GM18517 (cell line): Measurements from ENCODE around the gene CLTCL1.
"Not testable (repeated sequence)": the region's sequence is repeated elsewhere in the genome, so short reads cannot be mapped to it uniquely, and the experiment has no call there.

Experiments
- ATAC-seq: cut with Tn5 transposase; IDR thresholded peaks from one replicate; pipeline ENCODE4 v1.9.1; 2021; ENCODE audit warnings: mild to moderate bottlenecking, moderate library complexity; ENCODE audit not compliant: unreplicated experiment

Gene CLTCL1

GRCh38 chr22:19291218-19291579 is 320 bp downstream of the CLTCL1 start:
- no peak for ATAC-seq

GRCh38 chr22:19290400-19291217 is 910 bp downstream of the CLTCL1 start:
- no peak for ATAC-seq

- ATAC-seq = no peak
Measured at GRCh38 chr22:19289475-19290161, 1.9 kb downstream of the CLTCL1 start.

- no peak for ATAC-seq
Measured at GRCh38 chr22:19287889-19288288, 3.6 kb downstream of the CLTCL1 start.

GRCh38 chr22:19287076-19287707 is 4.3 kb downstream of the CLTCL1 start:
- no peak for ATAC-seq

GRCh38 chr22:19285831-19286230 is 5.7 kb downstream of the CLTCL1 start:
- ATAC-seq = no peak

- ATAC-seq = not testable (repeated sequence)
Measured at GRCh38 chr22:19279143-19279542, 12.4 kb downstream of the CLTCL1 start.

GRCh38 chr22:19277785-19278184 is 13.7 kb downstream of the CLTCL1 start:
- ATAC-seq = no peak

GRCh38 chr22:19275919-19276600 is 15.5 kb downstream of the CLTCL1 start:
- ATAC-seq = no peak

- ATAC-seq = no peak
Measured at GRCh38 chr22:19275513-19275912, 16.0 kb downstream of the CLTCL1 start.

GRCh38 chr22:19275104-19275503 is 16.4 kb downstream of the CLTCL1 start:
- ATAC-seq = no peak

GRCh38 chr22:19271856-19272535 is 19.5 kb downstream of the CLTCL1 start:
- no peak for ATAC-seq

GRCh38 chr22:19271273-19271855 is 20.2 kb downstream of the CLTCL1 start:
- ATAC-seq = no peak

GRCh38 chr22:19270873-19271272 is 20.6 kb downstream of the CLTCL1 start:
- no peak for ATAC-seq

- ATAC-seq = no peak
Measured at GRCh38 chr22:19266547-19267086, 24.9 kb downstream of the CLTCL1 start.

GRCh38 chr22:19265779-19266178 is 25.7 kb downstream of the CLTCL1 start:
- ATAC-seq = no peak

- ATAC-seq = no peak
Measured at GRCh38 chr22:19260804-19261203, 30.7 kb downstream of the CLTCL1 start.

GRCh38 chr22:19260194-19260593 is 31.3 kb downstream of the CLTCL1 start:
- no peak for ATAC-seq

GRCh38 chr22:19258968-19259288 is 32.6 kb downstream of the CLTCL1 start:
- ATAC-seq = not testable (repeated sequence)

GRCh38 chr22:19258371-19258770 is 33.1 kb downstream of the CLTCL1 start:
- no peak for ATAC-seq
